GM19043 (cell line): ENCODE measurements around the gene SLC16A8.
"Not testable (repeated sequence)": the region's sequence is repeated elsewhere in the genome, so short reads cannot be mapped to it uniquely, and the experiment has no call there.

Source experiments
- ATAC-seq: cut with Tn5 transposase; IDR thresholded peaks from one replicate; pipeline ENCODE4 v1.9.1; 2021; ENCODE audit warnings: low read depth; ENCODE audit not compliant: unreplicated experiment

The SLC16A8 gene

DNA sequence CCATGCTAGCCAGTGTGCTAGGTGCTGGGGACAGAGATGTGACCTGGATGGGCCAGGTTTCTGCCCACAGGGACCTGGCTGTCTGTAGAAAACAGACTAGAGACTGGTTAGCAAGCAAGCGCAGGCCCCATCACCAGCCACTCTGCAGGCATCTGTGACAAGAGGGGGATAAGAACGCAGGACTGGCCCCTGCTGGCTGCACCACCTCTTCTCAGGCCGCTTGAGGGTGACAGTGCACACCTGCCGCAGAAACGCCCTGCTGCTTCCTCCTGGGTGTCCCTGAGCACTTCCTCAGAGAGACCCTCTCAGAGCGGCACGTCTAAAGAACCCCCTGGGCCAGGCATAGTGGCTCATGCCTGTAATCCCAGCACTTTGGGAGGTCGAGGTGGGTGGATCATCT is 32.7 kb downstream of the SLC16A8 start:
- ATAC-seq = no peak

- ATAC-seq = no peak
Observed at GRCh38 chr22:38050720-38051119, 33.3 kb downstream of the SLC16A8 start.

- ATAC-seq = no peak
Observed at GRCh38 chr22:38049812-38050619, 34.0 kb downstream of the SLC16A8 start.

DNA sequence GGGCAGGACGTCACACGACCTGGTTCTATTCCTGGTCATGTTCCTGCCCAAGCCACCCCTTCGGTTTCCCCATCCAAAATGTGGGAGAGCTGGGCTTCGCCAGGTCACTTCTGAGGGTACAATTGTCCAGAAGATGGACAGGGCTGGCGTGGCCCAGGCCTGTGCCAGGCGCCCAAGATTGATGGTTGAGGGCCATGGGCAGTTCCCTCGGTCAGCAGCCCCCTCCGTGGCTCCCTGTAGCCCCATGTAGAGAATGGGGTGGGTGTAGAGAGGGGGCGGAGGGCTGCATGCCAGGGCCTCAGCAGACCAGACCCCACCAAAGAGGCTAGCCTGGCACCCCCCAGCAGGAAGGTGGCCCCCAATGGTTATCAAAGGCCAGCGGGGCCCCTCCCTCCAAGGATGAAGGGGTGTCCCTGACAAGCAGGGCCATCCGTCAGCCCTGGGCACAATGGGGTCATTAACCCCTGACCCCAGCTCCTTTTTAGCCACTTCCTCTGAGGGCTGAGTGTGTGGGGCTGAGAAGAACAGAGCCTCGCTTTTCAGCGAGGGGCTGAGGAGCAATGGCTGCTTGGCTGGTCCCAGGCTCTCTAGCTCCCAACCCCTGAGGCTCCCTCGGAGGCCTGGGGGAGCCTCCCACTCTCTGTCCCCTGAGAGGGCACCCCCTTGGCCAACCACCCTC is 37.8 kb downstream of the SLC16A8 start:
- no peak for ATAC-seq

- no peak for ATAC-seq
Observed at GRCh38 chr22:38043151-38044039, 40.6 kb downstream of the SLC16A8 start.

DNA sequence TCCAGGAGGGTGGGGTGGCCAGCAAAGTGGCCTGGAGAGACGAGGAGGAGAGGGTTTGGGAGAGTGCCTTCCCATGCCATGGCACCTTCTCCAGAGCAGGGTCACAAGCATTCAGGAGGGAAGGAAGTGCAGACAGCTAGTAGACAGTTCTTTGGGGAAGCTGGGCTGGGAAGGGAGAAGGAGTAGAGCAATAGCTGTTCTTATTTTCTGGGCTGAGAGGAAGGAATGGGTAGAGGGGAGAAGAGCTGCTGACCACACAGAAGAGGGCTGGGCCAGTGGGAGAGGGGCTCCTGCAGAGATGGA is 41.5 kb downstream of the SLC16A8 start:
- ATAC-seq = no peak

DNA sequence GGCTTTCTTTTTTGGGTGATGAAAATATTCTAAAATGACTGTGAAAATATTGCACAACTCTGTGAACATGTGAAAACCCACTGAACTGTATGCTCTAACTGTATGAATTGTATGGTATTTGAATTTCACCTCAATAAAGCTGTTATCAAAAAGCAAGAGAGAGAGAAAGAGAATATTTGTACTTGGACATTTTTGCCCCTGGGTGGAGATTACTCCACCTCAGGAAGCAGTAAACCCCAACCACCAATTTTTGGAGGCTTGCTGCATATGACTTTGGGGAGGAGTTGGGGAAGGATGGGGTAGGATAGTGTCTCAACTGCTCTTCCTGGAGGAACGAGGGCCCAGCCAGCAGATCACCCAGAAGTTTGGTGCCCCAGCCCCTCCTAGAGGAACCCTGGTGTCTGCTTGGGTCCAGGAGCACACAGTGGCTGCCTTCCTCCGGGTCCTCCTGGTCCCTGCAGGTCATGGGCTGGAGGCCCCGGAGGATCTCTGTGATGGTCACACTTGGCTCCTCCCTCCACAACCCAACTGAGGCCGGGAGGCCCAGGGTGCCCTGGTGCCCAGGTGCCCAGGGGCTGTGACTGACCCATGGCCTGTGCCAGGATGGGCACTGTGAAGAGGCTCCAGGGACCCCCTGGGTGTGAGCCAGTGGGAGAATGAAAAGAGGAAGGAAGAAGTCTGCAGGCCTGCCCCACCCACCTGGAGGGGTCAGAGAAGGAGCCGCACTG is 42.1 kb downstream of the SLC16A8 start:
- no peak for ATAC-seq

DNA sequence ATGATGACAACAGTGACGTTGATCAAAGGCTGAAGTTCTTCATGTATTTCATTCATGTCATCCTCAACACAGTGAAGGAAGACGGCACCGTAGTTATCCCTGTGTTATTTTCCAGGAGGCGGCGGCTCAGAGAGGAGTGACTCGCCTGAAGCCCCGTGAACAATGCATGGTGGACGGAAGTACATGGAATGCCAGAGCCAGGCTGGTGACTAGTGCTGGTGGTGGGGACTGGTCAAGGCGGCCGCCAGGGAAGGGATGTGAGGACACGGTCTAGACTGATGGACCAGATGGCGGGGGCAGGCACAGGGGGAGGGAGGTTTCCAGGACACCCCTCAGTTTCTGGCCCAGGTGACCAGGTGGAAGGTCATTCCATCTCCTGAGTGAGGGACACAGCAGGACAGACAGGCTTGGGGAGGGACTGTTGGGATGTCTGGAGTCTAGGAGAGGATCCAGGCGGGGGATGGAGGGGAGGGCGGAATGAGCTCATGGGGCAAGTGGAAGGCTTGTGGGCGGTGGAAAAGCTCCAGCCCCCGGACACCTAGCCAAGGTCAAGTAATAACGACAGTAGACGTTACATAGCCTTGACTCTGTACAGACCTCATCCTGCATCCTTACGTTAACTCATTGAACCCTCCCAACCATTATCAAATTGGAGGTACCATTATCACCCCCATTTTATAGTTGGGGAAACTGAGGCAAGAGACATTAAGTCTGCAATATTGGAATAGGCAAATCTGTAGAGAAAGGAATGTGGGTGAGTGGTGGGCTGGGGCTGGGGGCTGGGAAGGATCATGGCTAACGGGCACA is 42.8 kb downstream of the SLC16A8 start:
- ATAC-seq = no peak

DNA sequence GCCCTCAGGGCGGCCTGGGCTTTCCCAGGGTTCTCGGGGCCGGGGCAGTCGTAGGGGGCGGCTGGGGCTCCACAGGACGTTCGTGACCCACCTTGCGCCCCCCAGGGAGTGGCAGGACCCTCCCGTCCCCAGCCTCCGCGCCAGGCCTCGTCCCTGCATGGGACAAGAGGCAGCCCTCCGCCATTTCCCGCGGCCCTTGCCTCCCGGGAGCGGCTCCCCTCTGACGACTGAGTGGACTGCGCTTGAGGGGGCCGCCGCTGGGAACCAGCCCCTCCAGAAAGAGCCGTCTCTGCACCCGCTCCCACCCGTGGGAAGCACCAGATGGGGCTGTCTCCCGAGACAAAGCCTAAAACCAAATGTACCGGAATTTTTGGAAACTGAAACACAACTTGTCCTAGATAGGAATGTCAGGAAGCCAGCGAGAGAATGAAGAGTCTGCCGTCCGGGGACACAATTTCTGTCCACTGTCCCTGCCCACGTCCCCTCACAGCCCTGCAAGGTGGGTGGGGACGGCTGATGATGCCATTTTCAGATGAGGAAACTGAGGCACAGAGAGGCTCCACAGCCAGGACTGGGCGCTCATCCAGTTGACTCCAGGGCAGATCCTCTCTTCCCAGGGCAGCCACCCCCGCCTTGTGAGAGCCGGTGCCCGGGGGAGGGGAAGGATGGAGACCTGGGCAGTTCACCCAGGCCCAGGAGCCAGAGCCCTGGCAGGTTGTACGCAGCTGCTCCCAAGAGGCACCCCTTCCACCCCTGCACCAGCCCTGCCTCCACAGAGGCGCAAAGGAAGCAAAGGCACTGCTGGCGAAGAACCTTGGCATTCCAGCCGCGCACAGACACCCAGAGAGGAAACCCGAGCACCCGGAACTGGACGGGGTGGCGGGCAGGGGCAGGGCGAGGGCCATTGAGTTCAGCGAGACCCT is 44.8 kb downstream of the SLC16A8 start:
- ATAC-seq = no peak

DNA sequence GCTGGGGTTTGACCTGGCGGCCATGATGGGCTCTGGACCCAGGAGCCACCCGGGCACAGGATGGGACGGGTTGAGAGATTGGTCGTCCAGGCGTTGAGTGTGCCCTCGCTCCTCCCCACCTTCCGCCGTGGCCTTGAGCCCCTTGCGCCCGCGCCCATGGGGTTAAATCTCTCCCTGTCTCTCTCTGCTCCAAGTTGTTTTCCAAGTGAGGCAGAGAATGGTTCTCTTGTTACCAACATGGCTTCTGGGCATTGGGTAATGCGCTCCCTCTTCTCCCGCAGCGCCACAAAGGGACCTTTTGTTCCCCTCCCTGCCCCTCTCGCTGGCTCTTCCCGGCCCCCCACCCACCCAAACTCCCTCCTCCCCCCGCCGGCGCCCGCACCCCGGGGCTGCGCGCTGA is 45.6 kb downstream of the SLC16A8 start:
- no peak for ATAC-seq

GRCh38 chr22:38037367-38038150 is 46.4 kb downstream of the SLC16A8 start:
- ATAC-seq = not testable (repeated sequence)

DNA sequence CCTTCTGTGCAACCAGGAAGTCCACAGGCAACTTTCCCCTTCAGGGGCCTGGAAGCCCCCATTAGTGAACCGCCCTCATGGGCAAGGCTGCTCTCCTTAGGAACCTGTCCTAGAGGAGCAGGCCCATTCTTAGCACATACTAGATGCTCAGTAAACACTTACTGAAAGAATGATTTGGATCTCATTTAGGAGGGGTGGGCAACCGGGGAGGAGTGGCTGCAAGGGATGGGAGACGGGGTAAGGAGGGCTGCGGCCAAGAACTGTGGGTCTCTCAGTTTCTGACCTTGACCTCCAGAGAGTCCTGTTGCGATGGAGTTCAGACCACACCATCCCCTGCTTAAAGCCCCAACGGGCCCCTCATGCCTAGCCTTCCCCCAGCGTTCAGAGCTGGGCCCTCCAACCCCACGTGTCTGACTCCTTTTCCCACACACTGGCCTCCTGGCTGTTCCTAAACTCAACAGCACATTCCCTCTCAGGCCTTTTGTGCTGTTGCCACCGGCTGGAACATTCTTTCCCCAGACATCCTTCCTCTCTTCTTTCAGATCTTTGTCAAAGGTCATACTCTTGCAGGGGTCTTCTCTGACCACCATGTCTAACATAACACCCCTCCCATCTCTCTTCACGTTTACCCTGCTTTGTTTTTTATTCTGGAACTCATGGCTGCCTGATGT is 47.5 kb downstream of the SLC16A8 start:
- no peak for ATAC-seq

GRCh38 chr22:38035530-38035885 is 48.5 kb downstream of the SLC16A8 start:
- ATAC-seq = no peak

DNA sequence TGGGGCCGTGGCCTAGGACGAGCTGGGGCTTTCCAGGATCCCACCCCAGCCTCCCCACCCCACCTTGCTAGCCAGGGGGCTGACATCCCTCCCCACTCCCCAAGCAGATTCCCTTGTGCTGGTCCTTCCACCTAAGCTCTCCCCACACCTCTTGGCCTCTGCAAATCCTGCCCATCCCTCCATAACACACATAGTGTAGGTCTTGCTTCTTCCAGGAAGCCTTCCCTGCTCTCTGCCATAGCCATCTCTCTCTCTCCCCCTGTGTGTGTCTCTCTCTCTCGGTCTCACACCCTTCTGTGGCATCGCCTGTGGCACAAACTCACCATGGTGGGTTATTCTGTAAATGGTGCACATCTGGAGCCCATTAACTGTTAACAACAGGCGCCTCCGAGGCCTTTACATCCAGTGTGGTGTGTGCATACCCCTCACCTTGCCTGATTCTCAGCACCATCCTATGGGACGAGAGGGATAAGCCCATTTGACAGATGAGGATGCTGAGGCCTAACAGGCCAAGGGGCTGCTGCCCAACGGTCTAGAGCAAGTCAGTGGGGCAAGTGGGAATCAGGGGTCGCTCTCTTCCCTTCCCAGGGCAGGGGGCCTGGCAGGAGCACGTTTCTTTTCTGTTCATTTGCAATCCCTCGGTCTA is 49.0 kb downstream of the SLC16A8 start:
- ATAC-seq = no peak

- no peak for ATAC-seq
Observed at GRCh38 chr22:38034278-38034882, 49.6 kb downstream of the SLC16A8 start.

DNA sequence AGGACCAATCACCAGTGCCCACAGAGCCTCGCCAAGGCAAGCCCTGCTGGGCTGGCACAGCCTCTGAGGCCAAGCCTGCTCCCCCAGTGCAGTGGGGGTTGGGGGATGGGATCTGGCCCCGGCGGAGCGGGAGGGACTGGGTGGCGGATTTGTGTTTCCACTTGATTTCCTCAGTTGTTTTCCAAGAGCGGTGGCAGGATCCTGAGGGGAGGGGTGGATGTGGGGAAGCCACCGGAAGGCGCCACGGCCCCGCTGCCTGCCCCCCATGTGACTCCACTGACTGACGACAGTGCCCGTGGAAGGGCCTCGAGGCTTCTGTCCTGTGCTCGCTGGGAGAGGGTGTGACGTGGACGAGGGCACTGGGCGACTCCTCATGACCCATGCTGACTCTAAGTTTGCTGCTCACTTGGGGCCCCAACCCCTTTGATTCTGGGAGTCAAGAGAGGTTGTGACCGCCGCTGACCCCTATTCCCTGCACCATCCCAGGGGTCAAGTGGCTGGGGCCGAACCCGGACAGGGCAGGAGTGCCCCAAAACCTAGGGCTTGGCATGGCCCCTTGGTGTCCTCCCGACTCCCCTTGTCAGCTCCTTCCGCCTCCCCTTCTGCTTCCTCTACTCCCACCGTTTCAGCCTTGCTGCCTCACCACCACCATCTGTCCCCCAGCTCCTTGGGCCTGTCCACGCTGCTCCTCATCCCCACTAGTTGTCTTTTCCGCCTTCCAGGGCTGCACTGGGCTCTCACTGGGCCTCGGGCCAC is 50.3 kb downstream of the SLC16A8 start:
- ATAC-seq = no peak
